Hippocampal formation (tissue), 2 donors: Measurements from ENCODE around the gene RAP1GDS1.

Experiments used
- DNase-seq, 2 donors: peaks; one replicate each; lab custom pipeline; 2025; lab: John Stamatoyannopoulos, UW

Gene RAP1GDS1

GRCh38 chr4:98260579-98261404, at the start of gene RAP1GDS1:
Gene RAP1GDS1 (plus strand): TSS chr4:98261384. CDS start chr4:98261566, 182 bp downstream.
- peak; percentile 94 to 95 for DNase-seq

- DNase-seq, result no peak
Observed at GRCh38 chr4:98222306-98222705, 38.9 kb upstream of the RAP1GDS1 start.

GRCh38 chr4:98226396-98226795, 34.8 kb upstream of the RAP1GDS1 start:
- no peak for DNase-seq

- DNase-seq, result no peak
Observed at GRCh38 chr4:98230961-98231360, 30.2 kb upstream of the RAP1GDS1 start.

GRCh38 chr4:98232202-98232601, 29.0 kb upstream of the RAP1GDS1 start:
- no peak for DNase-seq

- no peak for DNase-seq
Observed at GRCh38 chr4:98237204-98237603, 24.0 kb upstream of the RAP1GDS1 start.

GRCh38 chr4:98242063-98242462, 19.1 kb upstream of the RAP1GDS1 start:
- DNase-seq, result no peak

GRCh38 chr4:98242538-98242937, 18.6 kb upstream of the RAP1GDS1 start:
- DNase-seq, result no peak

GRCh38 chr4:98245226-98245625, 16.0 kb upstream of the RAP1GDS1 start:
- no peak for DNase-seq

- DNase-seq, result no peak
Observed at GRCh38 chr4:98248934-98249333, 12.2 kb upstream of the RAP1GDS1 start.

GRCh38 chr4:98249831-98250230, 11.4 kb upstream of the RAP1GDS1 start:
- no peak for DNase-seq

- no peak for DNase-seq
Observed at GRCh38 chr4:98253499-98253898, 7.7 kb upstream of the RAP1GDS1 start.

GRCh38 chr4:98260047-98260578, 1.1 kb upstream of the RAP1GDS1 start:
- DNase-seq, result peak; percentile 40 to 68

- DNase-seq, result peak; percentile 56 to 64
Observed at GRCh38 chr4:98261405-98262291, 464 bp downstream of the RAP1GDS1 start.

GRCh38 chr4:98262431-98262830, 1.2 kb downstream of the RAP1GDS1 start:
- DNase-seq, result peak in 1 of 2 donors; percentile 23

- no peak for DNase-seq
Observed at GRCh38 chr4:98267498-98267897, 6.3 kb downstream of the RAP1GDS1 start.

- no peak for DNase-seq
Observed at GRCh38 chr4:98275145-98275544, 14.0 kb downstream of the RAP1GDS1 start.

GRCh38 chr4:98283219-98284189, 22.3 kb downstream of the RAP1GDS1 start:
- DNase-seq, result no peak

GRCh38 chr4:98284640-98285046, 23.5 kb downstream of the RAP1GDS1 start:
- DNase-seq, result no peak

GRCh38 chr4:98285676-98286075, 24.5 kb downstream of the RAP1GDS1 start:
- no peak for DNase-seq

- DNase-seq, result no peak
Observed at GRCh38 chr4:98287328-98287727, 26.1 kb downstream of the RAP1GDS1 start.
